HG03103 (cell line): ENCODE measurements around the gene MALRD1.

ENCODE experiments used
- ATAC-seq: cut with Tn5 transposase; IDR thresholded peaks from one replicate; pipeline ENCODE4 v1.9.1; 2021; ENCODE audit warnings: low read depth; ENCODE audit not compliant: unreplicated experiment

MALRD1 gene

GRCh38 chr10:19209319-19209718 is 160.7 kb downstream of the MALRD1 start:
- ATAC-seq = no peak

DNA sequence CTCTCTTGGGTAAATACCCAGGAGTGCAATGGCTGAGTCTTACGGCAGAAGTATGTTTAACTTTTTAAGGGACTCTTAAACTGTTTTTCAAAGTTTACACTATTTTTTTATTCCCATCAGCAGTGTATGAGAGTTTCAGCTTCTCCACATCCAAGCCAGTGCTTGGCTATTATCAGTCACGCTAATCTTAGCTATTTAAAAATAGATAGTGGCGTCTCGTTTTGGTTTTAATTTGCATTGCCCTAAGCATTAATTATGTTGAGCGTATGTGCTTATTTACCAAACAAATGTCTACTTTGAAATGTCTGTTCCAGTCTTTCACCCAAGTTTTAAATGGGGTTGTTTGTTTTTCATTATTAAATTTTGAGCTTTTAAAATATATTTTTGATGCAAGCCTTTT is 164.0 kb downstream of the MALRD1 start:
- no peak for ATAC-seq

DNA sequence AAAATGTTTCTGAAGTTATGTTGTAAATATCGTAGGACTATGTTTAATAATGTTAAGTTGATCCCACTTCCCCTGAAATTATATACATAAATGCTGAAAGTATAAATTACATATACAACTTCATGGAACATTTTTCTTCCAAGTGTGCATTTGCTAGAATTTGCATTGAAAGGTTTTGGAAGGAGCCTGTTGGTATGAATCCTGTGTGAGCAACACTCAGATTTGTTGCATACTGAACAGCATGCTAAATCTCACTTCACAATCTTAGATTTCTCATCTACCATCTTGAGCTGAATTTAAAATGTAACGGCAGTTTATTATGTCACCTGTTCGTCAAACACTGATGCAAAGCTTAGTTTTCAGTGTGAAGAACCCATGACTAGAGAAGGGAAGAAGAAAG is 172.6 kb downstream of the MALRD1 start:
- ATAC-seq = no peak

DNA sequence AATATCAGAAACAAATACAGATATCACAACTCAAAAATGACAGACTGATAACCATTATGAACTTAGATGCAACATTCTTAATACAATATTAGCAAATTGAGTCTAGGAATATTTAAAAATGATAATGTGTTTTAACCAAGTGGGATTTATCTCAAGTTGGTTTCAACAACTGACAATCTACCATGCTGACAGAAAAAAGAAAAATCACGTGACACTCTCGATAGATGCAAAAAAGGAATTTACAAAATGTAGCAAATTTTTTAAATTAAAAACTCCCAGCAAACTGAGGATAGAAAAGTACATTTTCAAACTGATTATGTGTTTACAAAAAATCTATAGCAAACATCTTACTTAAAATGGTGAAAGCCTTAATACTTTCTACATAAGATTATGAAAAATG is 177.4 kb downstream of the MALRD1 start:
- ATAC-seq = no peak

DNA sequence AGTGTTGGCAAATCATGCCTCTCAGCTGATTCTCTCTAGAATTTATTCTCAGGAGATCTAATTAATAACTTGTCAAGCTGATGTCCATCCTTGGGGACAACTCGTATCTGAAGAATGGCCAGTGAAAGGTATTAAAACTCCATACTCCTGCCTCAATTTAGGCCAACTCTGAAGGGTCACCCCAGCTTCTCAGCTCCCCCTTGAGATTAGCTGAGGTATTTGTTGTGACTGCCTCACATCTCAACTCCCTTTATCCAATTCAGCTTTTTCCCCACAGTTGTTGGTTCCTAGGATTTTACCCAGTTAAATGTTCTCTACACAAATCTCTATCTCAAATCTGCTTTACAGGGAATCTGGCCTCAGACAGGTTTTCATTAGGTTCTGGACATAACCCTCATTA is 182.4 kb downstream of the MALRD1 start:
- ATAC-seq = no peak

DNA sequence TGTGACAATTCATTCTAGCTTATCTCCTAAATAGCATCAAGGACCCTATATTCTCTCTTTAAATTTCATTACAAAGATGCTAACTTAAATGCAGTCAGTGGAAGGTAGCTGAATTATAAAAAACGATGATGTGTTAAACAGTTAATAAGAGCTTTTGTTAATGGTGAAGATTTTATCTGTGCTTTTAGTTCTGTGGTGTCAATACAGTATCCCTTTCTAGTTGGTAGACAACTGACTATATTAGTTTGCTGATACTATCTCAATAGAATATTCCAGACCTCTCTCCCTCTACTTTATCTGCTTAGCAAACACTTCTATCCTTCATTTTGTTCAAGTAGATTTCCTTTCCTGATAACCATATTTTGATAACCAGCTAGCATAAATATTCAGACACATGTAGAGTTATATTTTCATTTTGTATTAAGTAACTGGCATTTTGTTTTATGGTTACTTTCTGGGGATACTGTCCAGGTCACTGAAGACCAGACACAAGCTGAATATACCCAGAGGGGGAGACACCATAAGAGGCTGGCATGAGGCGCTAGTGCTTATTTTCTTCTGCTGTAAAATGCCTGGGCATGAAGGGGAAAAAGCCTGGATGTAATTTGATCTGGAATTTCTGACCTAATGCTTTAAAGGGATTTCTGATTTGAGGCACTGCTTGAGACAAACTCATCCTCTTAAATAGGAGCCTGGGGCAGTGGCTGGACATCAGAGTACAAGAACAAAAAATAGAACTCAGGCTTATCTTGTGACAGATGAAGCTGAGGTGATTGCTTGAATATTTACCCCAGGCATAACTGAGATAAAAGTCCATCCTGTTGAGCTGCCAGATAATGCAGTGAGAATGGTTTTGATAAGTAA is 197.5 kb downstream of the MALRD1 start:
- no peak for ATAC-seq

DNA sequence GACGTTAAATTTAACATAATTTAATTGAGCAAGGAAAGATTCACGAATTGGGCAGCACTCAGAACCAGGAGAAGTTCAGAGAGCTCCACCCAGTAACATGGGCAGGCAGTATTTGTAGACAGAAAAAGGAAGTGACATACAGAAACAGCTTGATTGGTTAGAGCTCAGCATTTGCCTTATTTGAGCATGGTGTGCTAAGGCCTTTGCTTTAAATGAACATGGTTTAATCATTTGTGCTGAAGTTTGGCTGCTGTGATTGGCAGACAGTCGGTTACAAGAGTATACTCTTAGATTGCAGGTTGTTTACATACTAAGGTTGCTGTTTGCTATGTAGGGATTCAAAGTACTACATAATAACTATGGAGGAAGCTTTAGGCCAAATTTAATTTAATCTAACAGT is 199.2 kb downstream of the MALRD1 start:
- no peak for ATAC-seq

GRCh38 chr10:19250546-19250945 is 201.9 kb downstream of the MALRD1 start:
- no peak for ATAC-seq

GRCh38 chr10:19252531-19252930 is 203.9 kb downstream of the MALRD1 start:
- ATAC-seq = no peak

DNA sequence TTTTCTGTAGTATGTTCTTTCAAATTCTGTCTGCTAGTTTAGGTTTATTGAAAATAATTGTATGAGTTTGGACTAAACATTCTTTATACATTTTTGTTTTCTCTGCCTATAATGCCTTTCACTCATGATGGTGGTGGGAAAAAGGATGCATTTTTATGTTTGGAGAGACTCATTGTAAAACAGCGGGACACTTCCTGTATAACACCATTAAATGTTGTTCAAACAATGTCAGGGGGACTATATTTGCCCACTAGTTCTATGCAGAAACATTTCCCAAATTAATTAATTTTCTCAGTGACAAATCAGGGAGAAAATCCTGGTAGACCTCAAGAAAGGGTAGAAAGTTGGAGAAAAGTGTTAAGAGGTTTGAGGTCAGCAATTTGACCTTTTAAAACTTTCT is 207.7 kb downstream of the MALRD1 start:
- ATAC-seq = no peak

GRCh38 chr10:19263262-19263661 is 214.7 kb downstream of the MALRD1 start:
- ATAC-seq = no peak

DNA sequence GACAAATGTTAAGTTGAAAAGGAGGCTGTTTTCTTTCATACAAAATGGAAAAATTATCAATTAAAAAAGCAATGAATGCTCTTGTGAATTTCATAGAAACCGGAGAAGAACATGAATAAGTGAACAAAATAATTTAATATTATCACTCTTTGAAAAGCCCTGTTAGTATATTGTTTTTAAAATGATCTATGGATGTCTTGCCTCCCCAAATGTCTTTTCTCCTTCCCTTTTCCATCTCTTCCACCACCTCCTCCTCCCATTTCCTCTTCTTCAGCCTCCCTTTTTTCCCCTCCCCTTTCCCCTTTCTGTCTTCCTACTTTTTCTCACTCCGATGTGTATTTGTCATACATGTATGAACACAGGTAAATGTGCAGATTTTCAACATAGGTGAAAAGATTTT is 234.7 kb downstream of the MALRD1 start:
- ATAC-seq = no peak

- ATAC-seq = no peak
Measured at GRCh38 chr10:19283786-19284185, 235.2 kb downstream of the MALRD1 start.

- no peak for ATAC-seq
Measured at GRCh38 chr10:19290770-19291169, 242.2 kb downstream of the MALRD1 start.

DNA sequence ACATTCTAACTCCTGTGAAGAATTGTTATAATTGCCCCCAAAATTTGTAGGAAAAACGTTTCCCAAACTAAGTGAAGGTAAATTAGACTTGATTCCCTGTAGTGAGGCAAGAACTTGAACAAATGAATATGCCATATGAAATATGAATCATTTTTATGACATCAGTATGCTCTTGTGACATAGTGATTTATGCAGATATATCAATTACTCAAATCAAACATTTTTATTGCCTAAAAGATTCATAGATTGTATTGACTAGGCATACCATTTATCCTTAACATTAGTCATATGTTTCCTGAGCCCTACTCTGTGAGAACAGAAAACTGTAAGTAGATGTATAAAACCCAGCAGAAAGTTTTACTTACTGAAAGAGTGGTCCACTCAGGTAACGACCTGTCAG is 245.6 kb downstream of the MALRD1 start:
- no peak for ATAC-seq

GRCh38 chr10:19299645-19300044 is 251.0 kb downstream of the MALRD1 start:
- ATAC-seq = no peak

GRCh38 chr10:19302117-19302516 is 253.5 kb downstream of the MALRD1 start:
- ATAC-seq = no peak

GRCh38 chr10:19310066-19310465 is 261.5 kb downstream of the MALRD1 start:
- no peak for ATAC-seq

DNA sequence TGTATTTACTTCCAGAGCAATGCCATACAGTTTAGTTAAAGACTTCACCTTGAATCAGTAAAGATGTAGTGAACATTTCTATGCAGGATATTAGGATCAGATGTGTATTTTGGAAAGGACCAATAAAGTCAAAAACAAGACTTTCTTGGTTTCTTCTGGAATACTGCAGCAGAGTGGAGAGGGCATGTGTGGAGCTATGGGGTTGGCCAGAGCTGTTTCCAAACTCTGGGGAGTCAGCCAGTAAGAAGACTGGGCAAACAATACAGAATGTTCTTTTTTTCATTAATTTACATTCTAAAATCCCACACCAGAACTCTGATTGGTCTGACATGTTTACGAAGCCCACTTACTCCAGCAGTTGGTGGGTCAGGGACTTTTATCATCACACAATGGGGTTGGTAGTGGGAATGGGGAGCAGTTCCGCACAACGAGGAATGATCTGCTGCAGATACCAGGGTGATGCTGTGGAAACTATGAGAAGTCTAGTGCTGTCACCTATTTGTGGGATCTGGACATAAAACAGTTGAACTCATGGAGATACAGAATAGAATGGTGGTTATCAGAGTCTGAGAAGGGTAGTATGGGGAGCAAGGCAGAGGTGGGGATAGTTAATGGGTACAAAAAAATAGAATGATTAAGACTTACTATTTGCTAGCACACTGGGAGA is 267.7 kb downstream of the MALRD1 start:
- ATAC-seq = no peak

- ATAC-seq = no peak
Measured at GRCh38 chr10:19317952-19318351, 269.4 kb downstream of the MALRD1 start.

GRCh38 chr10:19325581-19325980 is 277.0 kb downstream of the MALRD1 start:
- no peak for ATAC-seq

DNA sequence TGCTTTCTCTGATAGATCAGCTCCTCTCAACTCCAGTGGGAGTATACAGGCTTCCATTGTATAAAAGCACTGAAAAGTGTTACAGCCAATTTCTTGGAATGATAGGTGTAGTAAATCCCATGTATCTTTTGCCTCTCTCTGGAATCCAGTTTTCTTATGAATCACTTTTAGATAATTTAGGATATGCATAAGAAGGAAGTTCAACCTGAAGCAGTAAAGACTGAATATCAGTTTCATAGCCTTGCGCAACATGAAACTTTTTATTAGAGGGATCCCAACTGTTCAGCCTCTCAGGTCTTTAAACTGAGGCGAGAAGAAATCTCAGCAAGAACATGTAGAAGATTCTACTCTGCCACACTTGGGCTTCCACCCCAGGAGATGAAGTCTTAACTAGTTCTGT is 280.0 kb downstream of the MALRD1 start:
- no peak for ATAC-seq
